Measurements from ENCODE around the gene SLC5A2.

SLC5A2 gene

GRCh38 chr16:31460582-31461002 is 22.3 kb upstream of the SLC5A2 start:
- DNase-seq: no peak

GRCh38 chr16:31461201-31461920 is 21.6 kb upstream of the SLC5A2 start:
- no peak for DNase-seq

- DNase-seq: no peak
Measured at GRCh38 chr16:31461921-31462804, 20.8 kb upstream of the SLC5A2 start.

GRCh38 chr16:31464348-31464769 is 18.6 kb upstream of the SLC5A2 start:
- DNase-seq: no peak

- no peak for DNase-seq
Measured at GRCh38 chr16:31464781-31465260, 18.1 kb upstream of the SLC5A2 start.

- DNase-seq: no peak
Measured at GRCh38 chr16:31465788-31466370, 17.0 kb upstream of the SLC5A2 start.

GRCh38 chr16:31466381-31466841 is 16.5 kb upstream of the SLC5A2 start:
- DNase-seq: no peak

- no peak for DNase-seq
Measured at GRCh38 chr16:31467151-31467773, 15.7 kb upstream of the SLC5A2 start.

GRCh38 chr16:31467858-31468257 is 15.1 kb upstream of the SLC5A2 start:
- no peak for DNase-seq

GRCh38 chr16:31470615-31471014 is 12.3 kb upstream of the SLC5A2 start:
- DNase-seq: no peak

GRCh38 chr16:31471241-31471874 is 11.6 kb upstream of the SLC5A2 start:
- no peak for DNase-seq

- DNase-seq: no peak
Measured at GRCh38 chr16:31471875-31472708, 10.8 kb upstream of the SLC5A2 start, which contains the start of gene TGFB1I1. Gene TGFB1I1, plus strand, starts transcription at chr16:31472152. Its CDS starts 37 bp downstream, at chr16:31472189.

- DNase-seq: no peak
Measured at GRCh38 chr16:31472709-31473203, 10.2 kb upstream of the SLC5A2 start.

- DNase-seq: no peak
Measured at GRCh38 chr16:31473264-31473984, 9.5 kb upstream of the SLC5A2 start.

- DNase-seq: no peak
Measured at GRCh38 chr16:31474173-31474714, 8.7 kb upstream of the SLC5A2 start.

- no peak for DNase-seq
Measured at GRCh38 chr16:31474773-31475738, 7.9 kb upstream of the SLC5A2 start.

GRCh38 chr16:31475946-31476302 is 7.0 kb upstream of the SLC5A2 start:
- no peak for DNase-seq

GRCh38 chr16:31476303-31477219 is 6.4 kb upstream of the SLC5A2 start:
- DNase-seq: no peak
